D721Med (cell line): Measurements from ENCODE around the gene RASSF1.
"Not testable (repeated sequence)": the region's sequence is repeated elsewhere in the genome, so short reads cannot be mapped to it uniquely, and the experiment has no call there.

ENCODE experiments used
- DNase-seq: peaks from one replicate; pipeline ENCODE4 v3.0.0; 2011; ENCODE audit warnings: low spot score; ENCODE audit not compliant: insufficient read length
- FAIRE-seq: peaks from 2 replicates; lab custom pipeline; 2011; peaks lifted over from hg19 to GRCh38; lab: Jason Lieb, UNC
- TF ChIP-seq, protein P1 (sequence below): IDR thresholded peaks from 2 replicates; pipeline ENCODE4 v1.5.1; 2012; ENCODE audit warnings: mild to moderate bottlenecking, control low read depth; ENCODE audit not compliant: insufficient read depth; ENCODE audit errors: missing control alignments

RASSF1 gene

DNA sequence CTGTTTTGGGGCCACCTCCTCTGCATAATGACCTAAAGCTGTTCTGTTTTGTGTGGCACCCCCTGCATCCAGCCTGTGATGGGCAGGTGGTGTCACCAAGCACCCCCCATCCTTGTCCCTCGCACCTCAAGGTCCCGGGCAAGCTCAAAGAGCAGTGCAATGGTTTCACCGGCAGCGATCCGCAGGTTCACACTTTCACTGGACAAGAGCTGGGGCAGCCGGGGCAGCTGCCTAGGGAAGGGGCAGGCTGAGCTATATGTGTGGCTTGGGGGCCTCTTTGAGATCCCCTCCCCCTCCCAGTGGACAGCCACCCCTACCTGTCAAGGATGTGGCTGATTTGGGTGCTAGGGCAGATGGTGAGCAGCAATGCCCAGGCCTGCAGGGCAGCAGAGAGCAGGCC is 51.5 kb downstream of the RASSF1 start:
- TF ChIP-seq, protein P1, sequence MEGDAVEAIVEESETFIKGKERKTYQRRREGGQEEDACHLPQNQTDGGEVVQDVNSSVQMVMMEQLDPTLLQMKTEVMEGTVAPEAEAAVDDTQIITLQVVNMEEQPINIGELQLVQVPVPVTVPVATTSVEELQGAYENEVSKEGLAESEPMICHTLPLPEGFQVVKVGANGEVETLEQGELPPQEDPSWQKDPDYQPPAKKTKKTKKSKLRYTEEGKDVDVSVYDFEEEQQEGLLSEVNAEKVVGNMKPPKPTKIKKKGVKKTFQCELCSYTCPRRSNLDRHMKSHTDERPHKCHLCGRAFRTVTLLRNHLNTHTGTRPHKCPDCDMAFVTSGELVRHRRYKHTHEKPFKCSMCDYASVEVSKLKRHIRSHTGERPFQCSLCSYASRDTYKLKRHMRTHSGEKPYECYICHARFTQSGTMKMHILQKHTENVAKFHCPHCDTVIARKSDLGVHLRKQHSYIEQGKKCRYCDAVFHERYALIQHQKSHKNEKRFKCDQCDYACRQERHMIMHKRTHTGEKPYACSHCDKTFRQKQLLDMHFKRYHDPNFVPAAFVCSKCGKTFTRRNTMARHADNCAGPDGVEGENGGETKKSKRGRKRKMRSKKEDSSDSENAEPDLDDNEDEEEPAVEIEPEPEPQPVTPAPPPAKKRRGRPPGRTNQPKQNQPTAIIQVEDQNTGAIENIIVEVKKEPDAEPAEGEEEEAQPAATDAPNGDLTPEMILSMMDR, result no peak
- DNase-seq (no peak), FAIRE-seq (no peak)

DNA sequence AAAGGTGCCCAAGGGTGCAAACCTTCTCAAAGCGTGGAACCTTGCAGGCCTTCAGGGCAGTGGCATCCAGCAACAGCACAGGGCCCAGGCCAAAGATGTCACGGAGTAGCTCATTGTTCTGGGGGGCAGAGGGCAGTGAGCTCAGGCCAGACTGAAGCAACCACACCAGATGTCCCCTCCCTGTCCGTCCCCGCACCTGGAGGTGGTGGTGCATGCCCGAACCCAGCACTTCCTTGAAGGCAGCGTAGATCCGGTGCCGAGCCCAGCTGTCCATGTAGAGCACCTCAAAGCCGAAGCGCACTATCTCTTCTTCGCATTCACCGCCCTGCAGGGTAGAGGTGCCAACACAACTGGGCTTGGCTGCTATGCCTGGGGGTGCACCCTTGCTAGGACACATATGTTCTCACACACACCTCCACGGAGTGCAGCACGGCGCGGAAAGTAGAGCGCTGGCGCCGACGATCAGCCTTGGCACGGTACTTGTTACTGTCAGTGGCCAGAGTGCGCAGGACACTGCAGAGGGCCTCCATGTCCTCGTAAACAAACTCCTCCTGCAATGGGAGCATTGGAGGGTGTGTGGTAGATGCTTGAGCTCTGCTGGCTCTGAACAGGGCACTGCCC is 52.1 kb downstream of the RASSF1 start:
- TF ChIP-seq, protein P1, result no peak
- no peak for FAIRE-seq
- DNase-seq, result no peak

DNA sequence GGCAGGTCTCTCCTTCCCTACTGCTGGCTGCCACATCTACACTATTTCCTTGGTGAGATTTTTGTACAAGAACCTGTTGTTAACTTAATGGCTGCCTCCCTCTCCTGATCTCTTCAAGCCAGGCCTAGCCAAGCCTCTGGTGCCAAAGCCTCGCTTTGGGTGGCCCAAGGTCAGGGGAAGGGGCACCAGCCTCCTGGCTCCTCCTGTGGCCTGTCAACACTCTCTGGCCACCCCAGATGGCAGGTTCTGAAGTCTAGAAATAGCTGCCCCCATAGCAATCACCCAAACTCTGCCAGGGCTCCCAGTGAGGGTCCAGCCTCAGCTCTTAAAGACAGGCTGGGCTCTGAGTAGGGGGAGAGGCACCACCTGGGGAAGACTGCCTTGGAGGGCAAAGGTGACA is 53.4 kb downstream of the RASSF1 start:
- TF ChIP-seq, protein P1, result no peak
- no peak for FAIRE-seq
- DNase-seq, result no peak

DNA sequence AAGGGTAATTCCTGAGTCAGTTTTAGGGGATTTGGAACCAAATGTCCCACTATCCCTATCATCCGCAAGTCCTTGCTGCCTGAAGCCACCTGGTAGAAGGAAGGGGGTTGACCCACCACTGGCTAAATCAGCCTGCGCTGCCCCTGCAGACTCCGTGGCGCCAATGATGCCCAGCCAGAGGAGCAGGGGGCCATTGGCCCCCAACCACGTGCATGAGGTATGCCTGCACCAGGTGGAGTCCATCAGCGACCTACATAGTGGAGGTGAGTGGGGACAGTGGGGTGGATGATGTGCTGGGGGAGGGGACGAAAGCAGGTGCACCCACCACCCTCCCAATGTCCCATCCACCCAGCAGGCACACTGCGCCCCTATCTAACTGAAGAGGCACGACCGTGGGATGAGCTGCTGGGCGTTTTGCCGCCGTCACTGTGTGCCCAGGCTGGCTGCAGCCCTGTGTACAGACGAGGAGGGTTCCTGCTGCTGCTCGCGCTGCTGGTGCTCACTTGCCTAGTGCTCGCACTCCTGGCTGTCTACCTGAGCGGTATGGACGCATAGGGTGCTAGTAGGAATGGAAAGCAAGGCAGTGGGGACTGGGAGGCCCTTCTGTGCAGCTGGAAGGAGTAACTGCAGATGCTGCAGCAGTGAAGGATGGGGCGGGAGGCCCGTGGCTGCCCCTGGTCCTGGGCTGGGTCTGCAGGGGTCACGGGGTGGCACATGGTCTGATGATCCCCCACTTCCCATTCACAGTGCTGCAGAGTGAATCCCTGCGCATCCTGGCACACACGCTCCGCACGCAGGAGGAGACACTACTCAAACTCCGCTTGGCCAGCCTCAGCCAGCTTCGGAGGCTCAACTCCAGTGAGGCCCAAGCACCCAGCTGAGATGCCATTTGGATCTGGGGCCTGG is 54.1 kb downstream of the RASSF1 start:
- TF ChIP-seq, protein P1, result no peak
- FAIRE-seq, result no peak
- no peak for DNase-seq

DNA sequence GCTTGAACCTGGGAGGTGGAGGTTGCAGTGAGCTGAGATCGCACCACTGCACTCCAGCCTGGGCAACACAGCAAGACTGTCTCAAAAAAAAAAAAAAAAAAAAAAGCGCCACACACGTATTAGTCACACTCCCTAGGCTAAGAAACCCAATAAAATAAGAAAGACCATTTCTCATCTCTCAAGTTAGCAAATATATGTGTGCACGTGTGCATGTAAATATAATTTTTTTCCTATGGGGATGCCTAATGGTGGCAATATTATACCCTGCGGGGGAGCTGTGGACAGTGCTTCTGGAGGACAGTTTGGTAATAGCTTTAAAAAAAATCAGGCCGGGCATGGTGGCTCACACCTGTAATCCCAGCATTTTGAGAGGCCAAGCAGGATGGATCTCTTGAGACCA is 56.5 kb downstream of the RASSF1 start:
- FAIRE-seq, DNase-seq: not testable (repeated sequence)
